A549 (cell line): ENCODE measurements around the gene EXOSC5. TPM values are rescaled to one million over a fixed set of nuclear protein-coding genes. Genes with fewer than 3 reads are reported as not detected.

Experiments used
- ATAC-seq, 2 experiments: fragments of 200-7000 bp in 1 of 2; fragments of >200 bp in 1 of 2; cut with Nextera tagmentation in 1 of 2; cut with Tn5 transposase in 1 of 2; 3 replicates each; pipeline versions ENCODE4 v1.8.0 to v1.9.1; 2018 to 2020; ENCODE audit warnings: mild to moderate bottlenecking in 1 of 2, moderate library complexity in 1 of 2
- CTCF ChIA-PET: fragments of 300-600 bp; sonication (Branson Sonifier 250); formaldehyde crosslinking; extraction: SDS; loops from one replicate; lab custom pipeline; 2021; ENCODE audit warnings: antibody characterized with exemption, inconsistent platforms; lab: Yijun Ruan, JAX
- POLR2A ChIA-PET: fragments of 350-600 bp; formaldehyde crosslinking; extraction: SDS; loops from one replicate; lab custom pipeline; 2021; ENCODE audit warnings: antibody characterized with exemption, inconsistent platforms; lab: Yijun Ruan, JAX
- DNase-seq, 2 experiments: peaks; one replicate each; pipeline versions ENCODE4 v3.0.0 to v3.0.0-alpha.2; 2011 to 2016; ENCODE audit warnings: low read depth in 1 of 2, low spot score in 1 of 2
- FAIRE-seq: peaks from 2 replicates; lab custom pipeline; 2011; peaks lifted over from hg19 to GRCh38; lab: Jason Lieb, UNC
- H3K27ac ChIP-seq, 2 experiments: fragments of >200 bp; sonication (Bioruptor Twin); formaldehyde crosslinking; 3 replicates each; pipeline ENCODE4 v1.5.1; 2016 to 2017
- H3K4me1 ChIP-seq: fragments of >200 bp; sonication (Bioruptor Twin); formaldehyde crosslinking; 3 replicates; pipeline ENCODE4 v1.6.1; 2016
- H3K4me2 ChIP-seq: fragments of >200 bp; sonication (Bioruptor Twin); formaldehyde crosslinking; 3 replicates; pipeline ENCODE4 v1.6.1; 2016
- H3K4me3 ChIP-seq: fragments of >200 bp; sonication (Bioruptor Twin); formaldehyde crosslinking; 3 replicates; pipeline ENCODE4 v1.5.1; 2016
- H3K9me3 ChIP-seq: fragments of >200 bp; sonication (Bioruptor Twin); formaldehyde crosslinking; 3 replicates; pipeline ENCODE4 v1.6.1; 2016
- CBX8 ChIP-seq: fragments of 200-600 bp; sonication (generic); IDR thresholded peaks from 2 replicates; pipeline ENCODE4 v1.6.1; 2016
- CHD2 ChIP-seq: fragments of 150-350 bp; IDR thresholded peaks from 2 replicates; pipeline ENCODE4 v1.6.1; 2014; ENCODE audit warnings: low read length; ENCODE audit not compliant: partially characterized antibody
- CHD4 ChIP-seq: fragments of 200-600 bp; sonication (generic); IDR thresholded peaks from 2 replicates; pipeline ENCODE4 v1.6.1; 2016; ENCODE audit warnings: antibody characterized with exemption, mild to moderate bottlenecking, borderline replicate concordance
- EP300 ChIP-seq, 2 experiments: fragments of >200 bp; sonication (Bioruptor Twin); formaldehyde crosslinking; IDR thresholded peaks; 2 replicates in 1 of 2; 3 replicates in 1 of 2; pipeline ENCODE4 v1.6.1; 2016 to 2017
- FOXS1 ChIP-seq: fragments of 250-450 bp; sonication (Bioruptor Pico); IDR thresholded peaks from 2 replicates; pipeline ENCODE4 v1.5.0; 2020; ENCODE audit warnings: mild to moderate bottlenecking, moderate library complexity
- GATA3 ChIP-seq: IDR thresholded peaks from 2 replicates; pipeline ENCODE4 v1.6.1; 2012; ENCODE audit warnings: borderline replicate concordance
- HDAC2 ChIP-seq: fragments of 200-600 bp; sonication (generic); IDR thresholded peaks from 2 replicates; pipeline ENCODE4 v1.6.1; 2016
- HEYL ChIP-seq: fragments of 250-450 bp; sonication (Bioruptor Pico); IDR thresholded peaks from 2 replicates; pipeline ENCODE4 v1.8.0; 2021; ENCODE audit warnings: mild to moderate bottlenecking, moderate library complexity
- HOXB5 ChIP-seq: fragments of 250-450 bp; sonication (Bioruptor Pico); IDR thresholded peaks from 2 replicates; pipeline ENCODE4 v1.5.0; 2020; ENCODE audit warnings: mild to moderate bottlenecking, moderate library complexity
- KDM1A ChIP-seq: fragments of 200-600 bp; sonication (generic); IDR thresholded peaks from 2 replicates; pipeline ENCODE4 v1.6.1; 2016; ENCODE audit warnings: low read depth, mild to moderate bottlenecking
- MAFK ChIP-seq: fragments of 450-650 bp; IDR thresholded peaks from 2 replicates; pipeline ENCODE4 v1.6.1; 2014; ENCODE audit not compliant: partially characterized antibody
- MAZ ChIP-seq: fragments of 150-350 bp; IDR thresholded peaks from 2 replicates; pipeline ENCODE4 v1.6.1; 2014; ENCODE audit warnings: antibody characterized with exemption, low read depth, low read length, borderline replicate concordance
- MYC ChIP-seq: IDR thresholded peaks from 2 replicates; pipeline ENCODE4 v1.6.1; 2012; ENCODE audit warnings: mild to moderate bottlenecking, inconsistent platforms, low read length, improper control_type of control experiment, borderline replicate concordance
- NFE2L2 ChIP-seq: fragments of 150-350 bp; conservative IDR thresholded peaks from 2 replicates; pipeline ENCODE4 v1.6.1; 2014; ENCODE audit warnings: low read length
- NPAS2 ChIP-seq: fragments of 250-450 bp; sonication (Bioruptor Pico); IDR thresholded peaks from 2 replicates; pipeline ENCODE4 v1.8.0; 2022; ENCODE audit warnings: mild to moderate bottlenecking, moderate library complexity, borderline replicate concordance
- NR3C1 ChIP-seq: fragments of >200 bp; sonication (Bioruptor Twin); formaldehyde crosslinking; IDR thresholded peaks from 3 replicates; pipeline ENCODE4 v1.6.1; 2017
- PHF8 ChIP-seq: fragments of 200-600 bp; sonication (generic); IDR thresholded peaks from 2 replicates; pipeline ENCODE4 v1.6.1; 2016; ENCODE audit warnings: low read depth, mild to moderate bottlenecking, antibody characterized with exemption, moderate library complexity, borderline replicate concordance
- POLR2AphosphoS2 ChIP-seq: conservative IDR thresholded peaks from 2 replicates; pipeline ENCODE4 v1.6.1; 2012; ENCODE audit warnings: low read length, improper control_type of control experiment, inconsistent platforms
- RARB ChIP-seq: fragments of 250-450 bp; sonication (Bioruptor Pico); IDR thresholded peaks from 2 replicates; pipeline ENCODE4 v1.8.0; 2021; ENCODE audit warnings: mild to moderate bottlenecking, moderate library complexity
- RCOR1 ChIP-seq: fragments of 150-350 bp; IDR thresholded peaks from 2 replicates; pipeline ENCODE4 v1.6.1; 2014; ENCODE audit warnings: antibody characterized with exemption, low read length, low read depth
- RFX5 ChIP-seq: fragments of 450-650 bp; IDR thresholded peaks from 2 replicates; pipeline ENCODE4 v1.7.1; 2014; ENCODE audit warnings: antibody characterized with exemption, mild to moderate bottlenecking, moderate library complexity
- RNF2 ChIP-seq: fragments of 200-600 bp; sonication (generic); IDR thresholded peaks from 2 replicates; pipeline ENCODE4 v1.6.1; 2016; ENCODE audit warnings: low read depth, mild to moderate bottlenecking, antibody characterized with exemption, moderate library complexity, borderline replicate concordance
- SMC3 ChIP-seq: fragments of >200 bp; sonication (Bioruptor Twin); formaldehyde crosslinking; IDR thresholded peaks from 3 replicates; pipeline ENCODE4 v1.6.1; 2018; ENCODE audit warnings: inconsistent platforms
- SREBF2 ChIP-seq: fragments of 450-650 bp; IDR thresholded peaks from 2 replicates; pipeline ENCODE4 v1.6.1; 2014; ENCODE audit warnings: mild to moderate bottlenecking, moderate library complexity
- ZC3H11A ChIP-seq: fragments of 450-650 bp; IDR thresholded peaks from 2 replicates; pipeline ENCODE4 v1.6.1; 2014; ENCODE audit warnings: antibody characterized with exemption, mild to moderate bottlenecking
- ZFP36 ChIP-seq: fragments of 450-650 bp; IDR thresholded peaks from 2 replicates; pipeline ENCODE4 v1.6.1; 2014; ENCODE audit warnings: borderline replicate concordance; ENCODE audit not compliant: partially characterized antibody
- ZNF302 ChIP-seq: fragments of 250-450 bp; sonication (Bioruptor Pico); IDR thresholded peaks from 2 replicates; pipeline ENCODE4 v1.9.0; 2021; ENCODE audit warnings: inconsistent platforms, mild to moderate bottlenecking, moderate library complexity
- ZSCAN20 ChIP-seq: fragments of 250-450 bp; sonication (Bioruptor Pico); IDR thresholded peaks from 2 replicates; pipeline ENCODE4 v1.8.0; 2022; ENCODE audit warnings: mild to moderate bottlenecking, moderate library complexity
- WGBS: methylation state at CpG from one replicate; pipeline ENCODE4 v1.1.6; 2017; ENCODE audit errors: missing lambda C conversion rate; 5-methylcytosine and 5-hydroxymethylcytosine counted together
- polyA plus RNA-seq, 4 experiments: library from polyadenylated mRNA; depleted of rRNA in 3 of 4; stranded (reverse); fragments of >200 nt; fragmentation: RNase III in 1 of 4; extraction: RNeasy Plus Mini Kit Qiagen cat#74134 plus additional on column Dnase treatment in 1 of 4; gene quantifications; 2 replicates in 3 of 4; 3 replicates in 1 of 4; pipeline ENCODE4 v1.2.3, GENCODE V29; 2011 to 2017
- TF ChIP-seq, protein P1 (sequence below): fragments of 250-450 bp; sonication (Bioruptor Pico); IDR thresholded peaks from 2 replicates; pipeline ENCODE4 v1.5.0; 2021; ENCODE audit warnings: mild to moderate bottlenecking, moderate library complexity, borderline replicate concordance
- TF ChIP-seq, protein P2 (sequence below): fragments of 450-650 bp; IDR thresholded peaks from 2 replicates; pipeline ENCODE4 v1.6.1; 2014; ENCODE audit warnings: antibody characterized with exemption
- TF ChIP-seq, protein P3 (sequence below): fragments of >200 bp; sonication (Bioruptor Twin); formaldehyde crosslinking; IDR thresholded peaks from 2 replicates; pipeline ENCODE4 v1.6.1; 2016
- TF ChIP-seq, protein P4 (sequence below): fragments of 200-600 bp; sonication (generic); IDR thresholded peaks from 2 replicates; pipeline ENCODE4 v1.6.1; 2016; ENCODE audit warnings: antibody characterized with exemption, mild to moderate bottlenecking, moderate library complexity

The EXOSC5 gene
- polyA plus RNA-seq, 2 of the 4 experiments (the other 2 are of a cell fraction) = 63.7 to 109 TPM

DNA sequence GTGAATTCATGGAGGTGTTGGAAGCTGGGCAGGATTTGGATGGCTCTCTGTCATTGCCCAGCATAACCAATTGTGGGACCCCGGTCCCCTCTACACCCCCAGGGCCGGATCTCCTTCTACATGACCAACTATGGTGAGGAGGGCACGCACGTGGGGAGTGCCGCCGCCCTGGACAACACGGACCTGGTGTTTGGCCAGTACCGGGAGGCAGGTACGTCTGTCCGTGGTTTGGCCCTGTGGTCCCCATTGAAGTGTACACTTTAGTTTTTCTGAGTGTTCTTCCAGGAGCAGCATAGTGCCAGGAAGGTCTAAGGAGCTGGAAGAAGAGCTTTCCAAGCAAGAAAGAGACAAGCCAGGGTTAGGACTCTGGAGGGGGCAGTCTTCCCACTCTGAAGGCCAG, 16.8 kb upstream of the EXOSC5 start:
- Histone ChIP-seq H3K4me3 (no peak overlapping the region), H3K4me2 (no peak overlapping the region), H3K27ac (no peak overlapping the region), H3K9me3 (no peaks in the 10 kb centered on the region), H3K4me1 (peaks cover 10% of the 10 kb centered on the region)
- DNase-seq (no peak), ATAC-seq (no peak), FAIRE-seq (no peak)
- ChIA-PET POLR2A (interaction anchor here (1.0 kb wide), 1 partner anchor 17 kb away, joined by 4 read pairs; no protein-coding TSS in a partner anchor), CTCF (interaction anchor here (0.7 to 2.2 kb wide), 5 partner anchors 11 to 98 kb away, joined by 3 to 8 read pairs (median 4); partner anchors contain the start of gene B3GNT8)
- WGBS = 92% methylated on average over 10 of the region's 10 CpGs
- no peak for TF ChIP-seq RNF2
- no peak for TF ChIP-seq SMC3
- TF ChIP-seq NR3C1 = no peak
- TF ChIP-seq ZC3H11A = no peak
- TF ChIP-seq RCOR1 = no peak
- no peak for TF ChIP-seq NFE2L2
- TF ChIP-seq PHF8 = no peak
- TF ChIP-seq GATA3 = no peak
- TF ChIP-seq HEYL (CRISPR knock-in tag) = no peak
- TF ChIP-seq CHD4 = no peak

DNA sequence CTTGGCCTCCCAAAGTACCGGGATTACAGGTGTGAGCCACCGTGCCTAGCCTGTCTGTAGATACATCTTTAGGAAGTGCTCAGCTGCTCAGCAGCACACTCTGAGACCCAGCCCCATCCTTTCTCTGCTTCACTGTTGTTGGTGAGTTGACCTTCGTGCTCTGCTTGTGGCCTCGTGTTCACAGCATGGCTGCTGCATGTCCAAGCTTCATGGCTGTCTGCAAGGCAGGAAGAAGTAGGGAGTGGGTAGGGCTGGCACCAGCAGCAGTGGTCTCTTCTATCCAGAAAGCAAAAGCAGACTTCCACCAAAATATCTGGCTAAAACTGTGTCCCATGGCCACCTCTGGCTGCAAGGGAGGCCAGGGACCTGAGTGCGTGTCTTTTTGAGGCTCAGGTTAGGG, 15.8 kb upstream of the EXOSC5 start:
- H3K4me1 ChIP-seq = peaks cover 12% of the 10 kb centered on the region
- no peak overlapping the region for H3K4me3 ChIP-seq
- no peak overlapping the region for H3K27ac ChIP-seq
- 92% methylated on average over 5 of the region's 5 CpGs for WGBS
- ChIA-PET CTCF (interaction anchor here (1.5 to 2.2 kb wide), 2 partner anchors 18 to 19 kb away, joined by 3 to 8 read pairs; no protein-coding TSS in a partner anchor), POLR2A (no interaction called here)
- ATAC-seq = no peak
- no peak for DNase-seq
- no peak overlapping the region for H3K4me2 ChIP-seq
- H3K9me3 ChIP-seq = no peaks in the 10 kb centered on the region
- FAIRE-seq = no peak
- TF ChIP-seq HDAC2 = no peak
- no peak for TF ChIP-seq NPAS2 (CRISPR knock-in tag)
- no peak for TF ChIP-seq ZSCAN20 (CRISPR knock-in tag)
- no peak for TF ChIP-seq RCOR1
- no peak for TF ChIP-seq POLR2AphosphoS2
- TF ChIP-seq HOXB5 (CRISPR knock-in tag) = no peak
- TF ChIP-seq, protein P1, sequence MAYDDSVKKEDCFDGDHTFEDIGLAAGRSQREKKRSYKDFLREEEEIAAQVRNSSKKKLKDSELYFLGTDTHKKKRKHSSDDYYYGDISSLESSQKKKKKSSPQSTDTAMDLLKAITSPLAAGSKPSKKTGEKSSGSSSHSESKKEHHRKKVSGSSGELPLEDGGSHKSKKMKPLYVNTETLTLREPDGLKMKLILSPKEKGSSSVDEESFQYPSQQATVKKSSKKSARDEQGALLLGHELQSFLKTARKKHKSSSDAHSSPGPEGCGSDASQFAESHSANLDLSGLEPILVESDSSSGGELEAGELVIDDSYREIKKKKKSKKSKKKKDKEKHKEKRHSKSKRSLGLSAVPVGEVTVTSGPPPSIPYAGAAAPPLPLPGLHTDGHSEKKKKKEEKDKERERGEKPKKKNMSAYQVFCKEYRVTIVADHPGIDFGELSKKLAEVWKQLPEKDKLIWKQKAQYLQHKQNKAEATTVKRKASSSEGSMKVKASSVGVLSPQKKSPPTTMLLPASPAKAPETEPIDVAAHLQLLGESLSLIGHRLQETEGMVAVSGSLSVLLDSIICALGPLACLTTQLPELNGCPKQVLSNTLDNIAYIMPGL (CRISPR knock-in tag) = no peak
- TF ChIP-seq CHD2 = no peak
- TF ChIP-seq CBX8 = no peak
- no peak for TF ChIP-seq FOXS1 (CRISPR knock-in tag)
- TF ChIP-seq SREBF2 = no peak
- TF ChIP-seq ZFP36 = no peak
- TF ChIP-seq RNF2 = no peak
- no peak for TF ChIP-seq RFX5

DNA sequence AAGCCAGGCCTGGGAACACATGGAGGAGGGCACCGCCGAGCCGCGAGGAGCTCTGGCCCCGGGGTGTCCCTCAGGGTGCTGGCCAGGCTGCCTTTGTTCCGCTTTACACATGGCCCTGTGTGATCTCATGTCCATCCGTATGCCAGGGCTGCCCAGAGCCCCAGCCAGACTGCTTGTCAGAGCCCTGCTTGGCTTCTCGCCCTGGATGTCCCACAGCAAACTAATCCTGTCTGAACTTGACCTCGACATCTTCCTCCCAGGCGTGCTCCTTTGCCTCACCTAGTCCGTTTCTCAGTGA, 14.8 kb upstream of the EXOSC5 start:
- CTCF ChIA-PET = interaction anchor here (0.6 to 2.2 kb wide), 5 partner anchors 18 to 131 kb away, joined by 3 to 8 read pairs (median 3); partner anchors contain the start of gene DMAC2
- no peak; a peak in 1 of 6 replicates for ATAC-seq
- TF ChIP-seq, protein P2, sequence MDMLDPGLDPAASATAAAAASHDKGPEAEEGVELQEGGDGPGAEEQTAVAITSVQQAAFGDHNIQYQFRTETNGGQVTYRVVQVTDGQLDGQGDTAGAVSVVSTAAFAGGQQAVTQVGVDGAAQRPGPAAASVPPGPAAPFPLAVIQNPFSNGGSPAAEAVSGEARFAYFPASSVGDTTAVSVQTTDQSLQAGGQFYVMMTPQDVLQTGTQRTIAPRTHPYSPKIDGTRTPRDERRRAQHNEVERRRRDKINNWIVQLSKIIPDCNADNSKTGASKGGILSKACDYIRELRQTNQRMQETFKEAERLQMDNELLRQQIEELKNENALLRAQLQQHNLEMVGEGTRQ = no peak
- no peak for TF ChIP-seq KDM1A
- no peak for TF ChIP-seq ZNF302 (CRISPR knock-in tag)
- TF ChIP-seq, protein P3, sequence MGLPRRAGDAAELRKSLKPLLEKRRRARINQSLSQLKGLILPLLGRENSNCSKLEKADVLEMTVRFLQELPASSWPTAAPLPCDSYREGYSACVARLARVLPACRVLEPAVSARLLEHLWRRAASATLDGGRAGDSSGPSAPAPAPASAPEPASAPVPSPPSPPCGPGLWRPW = no peak
- TF ChIP-seq EP300 (IDR thresholded peaks at IDR 0.05) = no peak
- TF ChIP-seq ZSCAN20 (CRISPR knock-in tag) = no peak
- TF ChIP-seq PHF8 = no peak
- no peak for TF ChIP-seq MAZ
- no peak for TF ChIP-seq MAFK
- no peak for TF ChIP-seq RARB
- TF ChIP-seq MYC = no peak
- TF ChIP-seq, protein P4, sequence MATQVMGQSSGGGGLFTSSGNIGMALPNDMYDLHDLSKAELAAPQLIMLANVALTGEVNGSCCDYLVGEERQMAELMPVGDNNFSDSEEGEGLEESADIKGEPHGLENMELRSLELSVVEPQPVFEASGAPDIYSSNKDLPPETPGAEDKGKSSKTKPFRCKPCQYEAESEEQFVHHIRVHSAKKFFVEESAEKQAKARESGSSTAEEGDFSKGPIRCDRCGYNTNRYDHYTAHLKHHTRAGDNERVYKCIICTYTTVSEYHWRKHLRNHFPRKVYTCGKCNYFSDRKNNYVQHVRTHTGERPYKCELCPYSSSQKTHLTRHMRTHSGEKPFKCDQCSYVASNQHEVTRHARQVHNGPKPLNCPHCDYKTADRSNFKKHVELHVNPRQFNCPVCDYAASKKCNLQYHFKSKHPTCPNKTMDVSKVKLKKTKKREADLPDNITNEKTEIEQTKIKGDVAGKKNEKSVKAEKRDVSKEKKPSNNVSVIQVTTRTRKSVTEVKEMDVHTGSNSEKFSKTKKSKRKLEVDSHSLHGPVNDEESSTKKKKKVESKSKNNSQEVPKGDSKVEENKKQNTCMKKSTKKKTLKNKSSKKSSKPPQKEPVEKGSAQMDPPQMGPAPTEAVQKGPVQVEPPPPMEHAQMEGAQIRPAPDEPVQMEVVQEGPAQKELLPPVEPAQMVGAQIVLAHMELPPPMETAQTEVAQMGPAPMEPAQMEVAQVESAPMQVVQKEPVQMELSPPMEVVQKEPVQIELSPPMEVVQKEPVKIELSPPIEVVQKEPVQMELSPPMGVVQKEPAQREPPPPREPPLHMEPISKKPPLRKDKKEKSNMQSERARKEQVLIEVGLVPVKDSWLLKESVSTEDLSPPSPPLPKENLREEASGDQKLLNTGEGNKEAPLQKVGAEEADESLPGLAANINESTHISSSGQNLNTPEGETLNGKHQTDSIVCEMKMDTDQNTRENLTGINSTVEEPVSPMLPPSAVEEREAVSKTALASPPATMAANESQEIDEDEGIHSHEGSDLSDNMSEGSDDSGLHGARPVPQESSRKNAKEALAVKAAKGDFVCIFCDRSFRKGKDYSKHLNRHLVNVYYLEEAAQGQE = no peak

More for the DNA sequence above, 14.8 kb upstream of the EXOSC5 start:
- no peak overlapping the region for H3K27ac ChIP-seq
- H3K4me1 ChIP-seq = peaks cover 12% of the 10 kb centered on the region
- H3K9me3 ChIP-seq = no peaks in the 10 kb centered on the region
- FAIRE-seq = no peak
- DNase-seq = no peak
- POLR2A ChIA-PET = no interaction called here
- no peak overlapping the region for H3K4me3 ChIP-seq
- WGBS = 78% methylated on average over 11 of the region's 11 CpGs
- H3K4me2 ChIP-seq = no peak overlapping the region
